Keratinocyte (primary cell): Measurements from ENCODE around the gene CHRM4. TPM values are rescaled to one million over a fixed set of nuclear protein-coding genes. Genes with fewer than 3 reads are reported as not detected.

Experiments used
- DNase-seq: peaks from one replicate; pipeline ENCODE4 v3.0.0-alpha.2; 2011; ENCODE audit warnings: low read depth, missing footprints, low spot score
- FAIRE-seq: peaks from 2 replicates; lab custom pipeline; 2011; peaks lifted over from hg19 to GRCh38; lab: Jason Lieb, UNC
- H2AFZ ChIP-seq: 2 replicates; pipeline ENCODE4 v1.6.0; 2012; ENCODE audit warnings: low read length, control low read depth, inconsistent platforms; ENCODE audit not compliant: control insufficient read depth
- H3K27ac ChIP-seq: 2 replicates; pipeline ENCODE4 v1.5.1; 2011; ENCODE audit warnings: low read length; ENCODE audit not compliant: control insufficient read depth, insufficient read depth
- H3K27me3 ChIP-seq: 3 replicates; pipeline ENCODE4 v1.6.0; 2011; ENCODE audit warnings: low read length; ENCODE audit not compliant: control insufficient read depth, insufficient read depth; ENCODE audit errors: extremely low read depth
- H3K36me3 ChIP-seq, 2 experiments: 2 replicates in 1 of 2; 3 replicates in 1 of 2; pipeline ENCODE4 v1.5.1; 2011; ENCODE audit warnings: low read length in 2 of 2, mild to moderate bottlenecking in 1 of 2; ENCODE audit not compliant: control insufficient read depth in 2 of 2, insufficient read depth in 2 of 2; ENCODE audit errors: extremely low read depth in 1 of 2
- H3K4me1 ChIP-seq: 3 replicates; pipeline ENCODE4 v1.5.1; 2011; ENCODE audit warnings: low read length; ENCODE audit not compliant: control insufficient read depth, insufficient read depth; ENCODE audit errors: extremely low read depth
- H3K4me2 ChIP-seq: 3 replicates; pipeline ENCODE4 v1.6.0; 2011; ENCODE audit warnings: low read depth, low read length; ENCODE audit not compliant: control insufficient read depth, insufficient read depth; ENCODE audit errors: extremely low read depth
- H3K4me3 ChIP-seq, 3 experiments: fragments of 200-600 bp in 1 of 3; sonication (generic) in 1 of 3; 2 replicates in 2 of 3; 3 replicates in 1 of 3; pipeline ENCODE4 v1.5.1; 2011 to 2016; ENCODE audit warnings: low read length in 3 of 3, mild to moderate bottlenecking in 3 of 3, control low read depth in 2 of 3, inconsistent platforms in 1 of 3, low read depth in 1 of 3, mixed read lengths in 1 of 3, mixed run types in 1 of 3, moderate library complexity in 1 of 3; ENCODE audit not compliant: control insufficient read depth in 2 of 3, insufficient read depth in 2 of 3; ENCODE audit errors: extremely low read depth in 1 of 3
- H3K79me2 ChIP-seq: 2 replicates; pipeline ENCODE4 v1.6.0; 2012; ENCODE audit warnings: low read length; ENCODE audit not compliant: control insufficient read depth, insufficient read depth
- H3K9ac ChIP-seq: 3 replicates; pipeline ENCODE4 v1.6.0; 2011; ENCODE audit warnings: low read length; ENCODE audit not compliant: control insufficient read depth, insufficient read depth; ENCODE audit errors: extremely low read depth
- H3K9me1 ChIP-seq: 3 replicates; pipeline ENCODE4 v1.6.0; 2011; ENCODE audit warnings: low read length; ENCODE audit not compliant: control insufficient read depth, insufficient read depth; ENCODE audit errors: extremely low read depth
- H3K9me3 ChIP-seq: 2 replicates; pipeline ENCODE4 v1.5.1; 2012; ENCODE audit warnings: low read depth, low read length; ENCODE audit not compliant: control insufficient read depth
- H4K20me1 ChIP-seq: 3 replicates; pipeline ENCODE4 v1.6.0; 2011; ENCODE audit warnings: low read length; ENCODE audit not compliant: control insufficient read depth, insufficient read depth; ENCODE audit errors: extremely low read depth
- EZH2 ChIP-seq: IDR thresholded peaks from one replicate; pipeline ENCODE4 v1.6.1; 2012; ENCODE audit warnings: inconsistent platforms, mild to moderate bottlenecking, low read length, moderate library complexity
- dilution Hi-C: fragments of 300-500 bp; cut with MboI; formaldehyde crosslinking; loops from one replicate; pipeline ENCODE4 v1.7.0; 2020; ENCODE audit warnings: low sequenced_read_pairs; ENCODE audit not compliant: extremely low pct_ligation_motif_present
- polyA plus RNA-seq, 5 experiments: library from polyadenylated mRNA; depleted of rRNA in 3 of 5; stranded (reverse) in 3 of 5; stranded (forward) in 1 of 5; unstranded in 1 of 5; fragments of >200 nt; gene quantifications; 1 replicate in 1 of 5; 2 replicates in 3 of 5; 3 replicates in 1 of 5; pipeline versions ENCODE4 v1.2.1 to v1.2.3, GENCODE V29; 2011 to 2012; ENCODE audit warnings: missing spikeins in 2 of 5, low read depth in 1 of 5, low replicate concordance in 1 of 5
- TF ChIP-seq, protein P1 (sequence below), 3 experiments: IDR thresholded peaks in 1 of 3; conservative IDR thresholded peaks in 1 of 3; optimal IDR thresholded peaks in 1 of 3; 2 replicates in 2 of 3; 3 replicates in 1 of 3; pipeline versions ENCODE3 to v1.5.1; 2011; ENCODE audit warnings: low read length in 3 of 3, mild to moderate bottlenecking in 3 of 3, moderate library complexity in 2 of 3, control low read depth in 1 of 3, inconsistent platforms in 1 of 3; ENCODE audit not compliant: insufficient read depth in 2 of 3; ENCODE audit errors: extremely low read depth in 1 of 3

The CHRM4 gene
- polyA plus RNA-seq, 1 donor (not counting 4 experiments of a cell fraction or from before 2014, with no cell fraction given), result not detected

DNA sequence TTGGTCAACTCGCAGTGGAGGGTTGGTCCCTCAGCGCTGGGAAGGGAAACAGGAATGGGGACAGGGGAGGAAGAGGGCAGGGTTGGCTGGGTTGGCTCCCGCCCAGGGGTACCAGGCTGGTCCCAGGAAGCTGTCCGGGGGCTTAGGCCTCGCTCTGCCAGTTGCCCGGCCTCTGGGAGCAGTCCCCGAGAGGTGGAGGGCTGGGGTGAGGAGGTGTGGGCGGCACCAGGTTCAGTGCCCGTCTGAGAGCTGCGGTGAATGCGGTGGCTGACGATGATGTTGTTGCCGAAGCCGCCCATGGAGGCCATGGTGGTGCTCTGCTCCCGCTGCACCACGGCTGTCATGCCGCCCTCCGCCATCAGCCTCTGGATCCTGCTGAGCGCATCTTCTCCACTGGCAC, 6.0 kb upstream of the CHRM4 start:
- DNase-seq (no peak), FAIRE-seq (no peak)
- Histone ChIP-seq H3K4me2 (no peak overlapping the region), H3K4me1 (no peaks in the 10 kb centered on the region), H3K27ac (no peak overlapping the region), H3K9me1 (no peaks in the 10 kb centered on the region), H3K4me3 (no peak overlapping the region), H3K36me3 (peaks cover 8 to 24% of the 10 kb centered on the region in 2 experiments), H3K27me3 (peaks cover 10% of the 10 kb centered on the region), H2AFZ (no peak overlapping the region), H3K79me2 (no peaks in the 10 kb centered on the region), H4K20me1 (peaks cover 6% of the 10 kb centered on the region), H3K9ac (no peak overlapping the region), H3K9me3 (no peaks in the 10 kb centered on the region)
- dilution Hi-C loops, result no loop called here
- TF ChIP-seq, protein P1, sequence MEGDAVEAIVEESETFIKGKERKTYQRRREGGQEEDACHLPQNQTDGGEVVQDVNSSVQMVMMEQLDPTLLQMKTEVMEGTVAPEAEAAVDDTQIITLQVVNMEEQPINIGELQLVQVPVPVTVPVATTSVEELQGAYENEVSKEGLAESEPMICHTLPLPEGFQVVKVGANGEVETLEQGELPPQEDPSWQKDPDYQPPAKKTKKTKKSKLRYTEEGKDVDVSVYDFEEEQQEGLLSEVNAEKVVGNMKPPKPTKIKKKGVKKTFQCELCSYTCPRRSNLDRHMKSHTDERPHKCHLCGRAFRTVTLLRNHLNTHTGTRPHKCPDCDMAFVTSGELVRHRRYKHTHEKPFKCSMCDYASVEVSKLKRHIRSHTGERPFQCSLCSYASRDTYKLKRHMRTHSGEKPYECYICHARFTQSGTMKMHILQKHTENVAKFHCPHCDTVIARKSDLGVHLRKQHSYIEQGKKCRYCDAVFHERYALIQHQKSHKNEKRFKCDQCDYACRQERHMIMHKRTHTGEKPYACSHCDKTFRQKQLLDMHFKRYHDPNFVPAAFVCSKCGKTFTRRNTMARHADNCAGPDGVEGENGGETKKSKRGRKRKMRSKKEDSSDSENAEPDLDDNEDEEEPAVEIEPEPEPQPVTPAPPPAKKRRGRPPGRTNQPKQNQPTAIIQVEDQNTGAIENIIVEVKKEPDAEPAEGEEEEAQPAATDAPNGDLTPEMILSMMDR (optimal IDR thresholded peaks at IDR 0.05 in 1 of 3, IDR thresholded peaks at IDR 0.05 in 1 of 3, conservative IDR thresholded peaks at IDR 0.05 in 1 of 3; ENCODE audit: extremely low read depth in 1 of 3, insufficient read depth in 2 of 3, low read length in 3 of 3), result no peak
- TF ChIP-seq EZH2, result no peak

DNA sequence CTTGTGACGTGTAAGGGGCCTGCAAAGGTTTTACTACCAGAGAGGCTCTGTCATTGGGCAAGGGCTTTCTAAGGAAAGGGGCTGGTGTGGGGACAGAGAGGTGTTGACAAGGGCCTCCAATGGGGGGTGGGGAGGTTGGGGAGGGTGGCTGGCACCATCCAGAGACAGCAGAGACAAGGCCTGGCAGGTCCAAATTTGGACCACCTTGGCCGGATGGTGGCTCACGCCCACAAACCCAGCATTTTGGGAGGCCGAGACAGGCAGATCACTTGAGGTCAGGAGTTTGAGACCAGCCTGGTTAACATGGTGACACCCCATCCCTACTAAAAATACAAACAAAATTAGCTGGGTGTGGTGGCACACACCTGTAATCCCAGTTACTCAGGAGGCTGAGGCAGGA, 2.2 kb upstream of the CHRM4 start:
- Histone ChIP-seq H2AFZ (no peak overlapping the region), H3K9me3 (no peaks in the 10 kb centered on the region), H4K20me1 (peaks cover 8% of the 10 kb centered on the region), H3K79me2 (no peaks in the 10 kb centered on the region), H3K27me3 (peaks cover 46% of the 10 kb centered on the region), H3K9ac (no peak overlapping the region), H3K36me3 (peaks cover 7 to 18% of the 10 kb centered on the region in 2 experiments), H3K9me1 (no peaks in the 10 kb centered on the region), H3K4me2 (no peak overlapping the region), H3K4me1 (peaks cover 13% of the 10 kb centered on the region), H3K27ac (no peak overlapping the region), H3K4me3 (no peak overlapping the region)
- dilution Hi-C loops, result no loop called here
- TF ChIP-seq, protein P1 (optimal IDR thresholded peaks at IDR 0.05 in 1 of 3, IDR thresholded peaks at IDR 0.05 in 1 of 3, conservative IDR thresholded peaks at IDR 0.05 in 1 of 3; ENCODE audit: extremely low read depth in 1 of 3, insufficient read depth in 2 of 3, low read length in 3 of 3), result no peak
- TF ChIP-seq EZH2, result no peak
- no peak for DNase-seq
- FAIRE-seq, result no peak
